HG03095 (cell line): Measurements from ENCODE around the gene HMG20A.

Source experiments
- ATAC-seq: cut with Tn5 transposase; IDR thresholded peaks from one replicate; pipeline ENCODE4 v1.9.1; 2021; ENCODE audit warnings: moderate library complexity; ENCODE audit not compliant: unreplicated experiment

Gene HMG20A

DNA sequence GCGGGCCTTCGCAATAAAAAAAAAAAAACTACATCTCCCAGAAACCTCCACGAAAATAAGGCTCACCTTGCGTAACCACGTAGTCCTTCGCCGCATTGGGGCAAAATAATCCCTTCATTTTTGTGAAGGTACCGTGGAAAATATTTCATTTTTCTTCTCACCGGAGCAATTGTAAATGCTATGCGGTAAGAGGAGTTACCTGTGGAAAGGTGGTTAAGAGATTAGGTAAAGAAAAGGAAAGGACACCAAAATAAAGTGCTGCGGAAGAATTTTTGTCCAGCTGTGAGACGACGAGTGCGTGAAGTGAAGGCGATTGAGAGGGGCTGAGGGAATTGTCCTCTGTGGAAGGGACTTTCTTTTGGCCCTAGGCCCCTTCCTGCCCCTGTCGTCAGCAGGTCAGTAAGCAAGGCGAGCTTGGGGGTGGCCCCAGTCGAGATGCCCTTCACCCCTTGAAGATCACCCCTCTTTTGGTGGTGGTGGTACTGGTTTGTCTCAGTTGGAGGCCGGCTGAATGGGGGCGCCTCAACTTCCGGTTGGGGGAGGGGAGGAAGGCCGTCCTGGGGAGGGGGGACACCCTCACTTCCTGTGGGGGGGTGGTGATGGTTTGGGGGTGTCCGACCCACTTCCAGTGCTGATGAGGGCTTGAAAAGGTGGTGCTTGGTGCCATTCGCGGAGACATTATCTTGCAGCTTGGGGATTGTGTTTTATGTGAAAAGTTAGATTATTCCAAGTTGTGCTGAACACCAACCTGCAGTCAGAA lies at the start of gene HMG20A:
Gene HMG20A (plus strand): TSS at position 279 of the 760 bp plus-strand sequence. CDS start 37,520 bp downstream, outside the sequence.
- ATAC-seq, result peak; percentile 38

- no peak for ATAC-seq
Measured at GRCh38 chr15:77371850-77372563, 48.7 kb upstream of the HMG20A start.

- ATAC-seq, result no peak
Measured at GRCh38 chr15:77373441-77373840, 47.2 kb upstream of the HMG20A start.

GRCh38 chr15:77375133-77375532 lies 45.6 kb upstream of the HMG20A start:
- no peak for ATAC-seq

DNA sequence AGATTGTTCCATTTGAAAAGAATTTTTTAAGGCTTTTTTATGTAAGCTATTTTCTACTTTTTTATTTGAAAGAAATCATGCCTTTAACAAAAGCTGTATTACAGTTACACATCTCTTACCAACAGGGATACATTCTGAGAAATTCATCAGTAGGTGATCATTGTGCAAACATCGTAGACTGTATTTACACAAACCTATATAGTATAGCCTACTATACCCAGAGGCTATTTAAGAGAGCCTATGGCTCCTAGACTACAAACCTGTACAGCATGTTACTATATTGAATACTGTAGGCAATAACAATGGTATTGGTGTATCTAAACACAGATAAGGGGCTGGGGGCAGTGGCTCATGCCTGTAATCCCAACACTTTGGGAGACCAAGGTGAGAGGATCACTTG lies 43.9 kb upstream of the HMG20A start:
- ATAC-seq, result no peak

DNA sequence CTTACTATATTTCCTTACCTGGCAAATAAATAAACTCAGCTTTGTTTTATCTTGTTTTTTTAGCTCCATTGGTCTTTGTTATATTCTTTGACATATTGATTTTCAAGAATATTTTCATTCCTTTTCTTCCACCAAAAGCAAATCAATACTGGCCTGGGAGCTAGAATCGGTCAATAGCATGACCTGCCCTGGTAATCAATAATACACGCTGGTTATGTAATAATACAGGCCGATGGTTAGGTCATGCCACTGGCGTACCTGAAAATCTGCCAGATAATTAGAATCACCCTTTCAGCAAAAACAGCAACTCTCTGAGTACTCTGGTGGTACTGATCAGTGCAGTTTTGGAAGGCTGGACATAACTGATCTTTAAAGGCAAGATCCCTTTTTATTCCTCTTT lies 40.7 kb upstream of the HMG20A start:
- no peak for ATAC-seq

GRCh38 chr15:77384086-77384485 lies 36.6 kb upstream of the HMG20A start:
- ATAC-seq, result no peak

DNA sequence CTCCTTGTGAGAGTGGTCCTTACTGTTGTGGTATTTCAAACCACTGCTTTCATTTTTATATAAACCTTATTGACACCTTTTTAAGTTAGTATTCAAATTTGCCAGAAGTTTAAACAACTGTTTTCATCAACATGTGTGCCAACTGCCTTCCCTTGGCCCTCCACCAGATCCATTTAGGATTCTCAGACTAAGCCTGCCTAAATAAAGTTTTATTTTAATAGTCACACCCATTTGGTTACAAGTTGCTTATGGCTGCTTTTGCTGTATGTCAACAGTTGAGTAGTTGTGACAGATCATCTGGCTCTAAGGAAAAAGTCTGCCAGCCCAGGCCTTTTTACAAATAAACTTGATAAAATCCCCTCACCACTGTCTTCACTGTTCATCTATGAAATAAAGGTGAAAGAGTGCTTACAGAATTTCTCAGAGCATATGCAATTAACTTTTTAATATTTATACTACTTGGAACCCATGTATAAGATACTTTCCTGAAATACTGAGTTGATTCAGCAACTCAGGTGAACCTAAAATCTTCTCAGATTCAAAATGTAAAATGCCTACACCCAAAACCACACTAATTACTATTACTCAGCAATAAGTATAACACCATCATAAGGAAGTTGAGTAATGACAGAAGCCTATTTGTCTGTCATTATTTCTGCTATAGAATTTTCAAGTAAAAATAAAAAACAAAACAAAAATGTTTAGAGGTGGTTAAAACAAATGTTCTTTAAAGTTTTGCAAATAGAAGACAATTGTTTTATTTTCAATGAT lies 35.9 kb upstream of the HMG20A start:
- ATAC-seq, result no peak

DNA sequence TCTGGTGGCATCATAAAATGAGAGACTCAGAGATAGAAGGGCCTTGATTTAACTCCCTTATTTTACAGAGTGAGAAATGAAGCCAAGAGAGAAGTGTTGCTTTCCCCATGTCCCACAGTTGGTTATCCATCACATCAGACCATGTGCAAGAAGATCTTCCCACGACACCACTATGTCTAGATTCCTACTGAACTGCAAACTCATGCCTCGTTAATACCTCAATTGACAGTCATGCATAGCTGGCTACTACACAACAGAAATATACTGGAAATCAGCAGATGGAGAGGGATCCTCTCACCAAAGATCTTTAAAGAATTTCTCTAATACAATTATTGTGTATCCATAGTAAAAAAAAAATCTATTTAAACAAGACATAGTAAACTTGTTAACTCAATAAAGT lies 34.1 kb upstream of the HMG20A start:
- ATAC-seq, result no peak

GRCh38 chr15:77387365-77388105 lies 33.2 kb upstream of the HMG20A start:
- no peak for ATAC-seq

- no peak for ATAC-seq
Measured at GRCh38 chr15:77391372-77391951, 29.2 kb upstream of the HMG20A start.

DNA sequence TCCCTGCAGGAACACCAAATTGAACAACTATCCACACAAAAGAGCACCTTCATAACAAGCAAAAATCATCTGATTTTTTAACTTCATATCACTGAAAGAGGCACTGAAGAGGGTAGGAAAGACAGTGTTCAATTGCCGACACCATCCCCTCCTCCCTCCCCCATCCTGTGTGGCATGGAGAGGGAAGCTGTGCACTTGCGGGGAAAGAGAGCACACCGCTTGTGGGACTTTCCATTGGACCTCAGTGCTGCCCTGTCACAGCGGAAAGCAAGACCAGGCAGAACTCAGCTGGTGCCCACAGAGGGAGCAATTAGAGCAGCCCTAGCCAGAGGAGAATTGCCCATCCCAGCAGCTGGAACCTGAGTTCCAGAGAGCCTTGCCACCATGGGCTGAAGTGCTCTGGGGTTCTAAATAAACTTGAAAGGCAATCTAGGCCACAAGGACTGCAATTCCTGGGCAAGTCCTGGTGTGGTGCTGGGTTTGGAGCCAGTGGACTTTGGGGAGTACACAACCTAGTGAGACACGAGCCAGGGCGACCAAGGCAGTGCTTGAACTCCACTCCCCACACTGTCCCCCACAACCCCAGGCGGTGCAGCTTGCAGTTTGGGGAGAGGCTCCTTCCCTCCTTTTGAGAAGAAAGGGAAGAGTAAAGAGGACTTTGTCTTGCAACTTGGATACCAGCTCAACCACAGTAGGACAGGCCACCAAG lies 27.8 kb upstream of the HMG20A start:
- ATAC-seq, result no peak

DNA sequence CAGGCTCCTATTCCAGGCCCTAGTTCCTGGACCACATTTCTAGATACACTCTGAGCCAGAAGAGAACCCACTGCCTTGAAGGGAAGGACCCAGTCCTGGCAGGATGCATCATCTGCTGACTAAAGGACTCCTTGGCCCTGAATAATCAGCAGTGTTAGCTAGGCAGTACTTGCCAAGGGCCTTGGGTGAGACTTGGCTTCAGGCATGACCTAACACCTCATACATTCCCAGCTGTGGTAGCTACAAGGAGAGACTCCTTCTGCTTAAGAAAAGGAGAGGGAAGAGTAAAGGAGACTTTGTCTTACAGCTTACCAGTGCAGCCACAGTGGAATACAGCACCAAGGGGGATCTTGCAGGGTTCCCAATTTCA lies 27.2 kb upstream of the HMG20A start:
- no peak for ATAC-seq

DNA sequence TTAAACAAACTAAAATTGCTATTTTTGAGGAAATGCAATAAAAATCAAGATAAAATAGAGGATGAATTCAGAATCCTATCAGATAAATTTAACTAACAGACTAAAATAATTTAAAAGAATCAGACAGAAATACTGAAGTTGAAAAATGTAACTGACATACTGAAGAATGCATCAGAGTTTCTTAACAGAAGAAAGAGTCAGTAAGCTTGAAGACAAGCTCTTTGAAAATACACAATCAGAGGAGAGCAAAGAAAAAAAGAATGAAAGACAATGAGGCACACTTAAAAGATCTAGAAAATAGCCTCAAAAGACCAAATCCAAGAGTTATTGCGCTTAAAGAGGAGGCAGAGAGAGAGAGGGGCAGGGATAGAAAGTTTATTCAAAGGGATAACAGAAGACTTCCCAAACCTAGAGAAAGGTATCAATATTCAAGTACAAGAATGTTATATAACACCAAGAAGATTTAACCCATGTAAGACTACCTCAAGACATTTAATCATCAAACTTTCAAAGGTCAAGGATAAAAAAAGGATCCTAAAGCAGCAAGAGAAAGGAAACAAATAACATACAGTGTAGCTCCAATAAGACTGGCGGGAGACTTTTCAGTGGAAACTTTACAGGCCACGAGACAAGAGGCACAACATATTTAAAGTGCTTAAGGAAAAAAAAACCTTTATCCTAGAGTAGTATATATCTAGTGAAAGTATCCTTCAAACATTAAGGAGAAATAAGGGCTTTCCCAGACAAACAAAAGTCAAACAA lies 25.5 kb upstream of the HMG20A start:
- no peak for ATAC-seq

DNA sequence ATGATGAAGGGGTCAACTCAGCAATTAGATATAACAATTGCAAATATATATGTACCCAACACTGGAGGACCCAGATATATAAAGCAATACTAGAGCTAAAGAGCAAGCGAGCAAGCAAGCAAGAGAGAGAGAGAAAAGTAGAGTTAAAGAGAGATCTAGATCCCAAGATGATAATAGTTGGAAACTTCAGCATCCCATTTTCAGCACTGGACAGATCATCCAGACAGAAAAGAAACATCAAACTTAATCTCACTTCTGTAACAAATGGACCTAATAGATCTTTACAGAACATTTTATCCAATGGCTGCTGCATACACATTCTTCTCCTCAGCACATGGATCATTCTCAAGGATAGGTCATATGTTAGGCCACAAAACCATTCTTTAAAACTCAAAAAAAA lies 24.0 kb upstream of the HMG20A start:
- no peak for ATAC-seq

- no peak for ATAC-seq
Measured at GRCh38 chr15:77398927-77399326, 21.8 kb upstream of the HMG20A start.

GRCh38 chr15:77400258-77400657 lies 20.4 kb upstream of the HMG20A start:
- ATAC-seq, result no peak

DNA sequence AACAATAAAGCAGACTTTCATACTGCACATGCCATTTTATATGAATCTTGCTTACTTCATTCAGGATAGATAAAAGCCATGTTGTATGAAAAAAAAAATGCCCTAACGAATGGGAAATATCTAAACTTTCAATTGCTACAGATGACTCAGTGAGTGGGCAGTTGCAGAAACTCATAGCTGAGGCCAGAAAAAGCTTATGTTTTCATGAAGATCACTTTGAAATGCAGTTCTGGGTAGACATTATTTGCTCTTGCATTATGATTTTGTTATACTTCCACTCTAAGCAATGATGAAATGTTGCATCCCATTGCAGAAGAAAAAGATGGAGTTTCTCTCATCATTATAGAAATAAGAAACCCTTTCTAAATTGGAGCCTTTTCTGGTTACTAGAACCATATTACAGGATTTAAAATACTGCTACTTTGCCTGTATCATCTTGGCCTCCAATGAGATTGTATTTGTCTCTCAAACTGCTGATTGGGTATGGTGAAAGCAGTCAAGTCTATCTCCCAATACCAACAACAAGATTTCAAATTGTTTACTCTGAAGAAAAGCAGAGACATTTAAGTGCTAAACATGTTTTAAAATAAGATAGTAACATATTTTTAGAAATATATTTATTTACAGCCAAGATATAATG lies 17.8 kb upstream of the HMG20A start:
- no peak for ATAC-seq
